HG03139 (cell line): ENCODE measurements around the gene CBX1.

Experiments used
- ATAC-seq: cut with Tn5 transposase; IDR thresholded peaks from one replicate; pipeline ENCODE4 v1.9.1; 2021; ENCODE audit not compliant: unreplicated experiment

Gene CBX1

GRCh38 chr17:48027322-48027981 lies 73.8 kb downstream of the CBX1 start:
- no peak for ATAC-seq

- ATAC-seq = no peak
These were observed 74.6 kb downstream of the CBX1 start for GRCh38 chr17:48026502-48027321.

GRCh38 chr17:48025904-48026501 lies 75.3 kb downstream of the CBX1 start:
- no peak for ATAC-seq

- peak; percentile 83 for ATAC-seq
These were observed 76.0 kb downstream of the CBX1 start for GRCh38 chr17:48025040-48025903.

GRCh38 chr17:48024149-48025039 lies 76.9 kb downstream of the CBX1 start:
- ATAC-seq = no peak

GRCh38 chr17:48023400-48024148 lies 77.7 kb downstream of the CBX1 start:
- ATAC-seq = no peak

GRCh38 chr17:48022901-48023300 lies 78.4 kb downstream of the CBX1 start:
- ATAC-seq = no peak

GRCh38 chr17:48021934-48022333 lies 79.3 kb downstream of the CBX1 start:
- no peak for ATAC-seq
